Measurements from ENCODE around the gene BCL2L14.

Gene BCL2L14, protein sequence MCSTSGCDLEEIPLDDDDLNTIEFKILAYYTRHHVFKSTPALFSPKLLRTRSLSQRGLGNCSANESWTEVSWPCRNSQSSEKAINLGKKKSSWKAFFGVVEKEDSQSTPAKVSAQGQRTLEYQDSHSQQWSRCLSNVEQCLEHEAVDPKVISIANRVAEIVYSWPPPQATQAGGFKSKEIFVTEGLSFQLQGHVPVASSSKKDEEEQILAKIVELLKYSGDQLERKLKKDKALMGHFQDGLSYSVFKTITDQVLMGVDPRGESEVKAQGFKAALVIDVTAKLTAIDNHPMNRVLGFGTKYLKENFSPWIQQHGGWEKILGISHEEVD

GRCh38 chr12:12070674-12071656, at the start of gene BCL2L14:
BCL2L14 (plus strand) TSS chr12:12070939; CDS start chr12:12079306, 8,367 bp downstream.
- no peak for DNase-seq (ENCODE audit: low read depth in 2 of 2, low spot score in 1 of 2)

- DNase-seq (ENCODE audit: low read depth in 2 of 2, low spot score in 1 of 2), result no peak
Observed at GRCh38 chr12:12022306-12022936, 48.3 kb upstream of the BCL2L14 start.

DNA sequence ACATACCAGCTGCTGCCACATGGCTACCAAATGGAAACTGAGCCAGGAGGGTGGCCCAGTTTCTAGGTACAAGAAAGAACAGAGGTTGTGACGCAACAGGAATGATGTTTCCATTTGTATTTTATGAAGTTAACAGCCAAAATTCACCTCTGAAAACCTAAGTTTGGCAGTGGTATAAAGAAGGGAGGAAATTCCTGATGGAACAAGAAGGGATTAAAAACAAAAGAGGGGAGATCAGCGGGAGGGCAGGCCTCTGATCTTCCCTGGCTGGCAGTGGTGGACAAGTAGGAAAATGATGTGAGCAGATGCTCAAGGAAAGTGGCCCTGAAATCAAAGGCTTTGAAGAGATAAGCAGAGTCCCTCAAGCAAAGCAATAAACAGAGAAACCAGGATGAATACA, 47.3 kb upstream of the BCL2L14 start:
- DNase-seq (ENCODE audit: low read depth in 2 of 2, low spot score in 1 of 2), result no peak

- DNase-seq (ENCODE audit: low read depth in 2 of 2, low spot score in 1 of 2), result no peak
Observed at GRCh38 chr12:12024911-12025682, 45.6 kb upstream of the BCL2L14 start.

DNA sequence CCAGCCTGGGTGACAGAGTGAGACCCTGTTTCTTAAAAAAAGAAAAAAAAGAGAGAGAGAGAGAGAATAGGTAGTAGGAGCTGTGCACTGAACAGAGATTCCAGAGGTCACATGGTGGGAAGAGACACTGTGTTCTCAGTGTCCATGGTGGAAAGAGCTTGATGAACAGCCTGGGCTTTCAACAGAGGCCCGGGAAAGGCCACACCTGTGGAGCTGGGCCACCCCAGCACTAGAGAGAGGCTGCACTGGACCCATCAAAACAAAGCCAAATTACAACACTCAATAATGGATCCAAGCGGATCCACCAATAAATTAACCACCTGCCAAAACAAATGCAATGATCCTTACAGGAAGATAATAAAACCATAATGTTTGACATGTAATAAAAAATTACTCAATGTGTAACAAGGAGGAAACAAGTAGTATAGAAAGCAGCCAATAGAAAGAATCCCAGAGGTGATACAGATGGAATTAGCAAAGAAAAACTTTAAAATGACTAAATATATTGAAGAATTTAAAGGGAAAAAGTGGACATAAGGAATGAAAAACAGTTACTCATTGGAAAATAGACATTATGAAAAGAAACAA, 44.8 kb upstream of the BCL2L14 start:
- DNase-seq (ENCODE audit: low read depth in 2 of 2, low spot score in 1 of 2), result no peak

- no peak for DNase-seq (ENCODE audit: low read depth in 2 of 2, low spot score in 1 of 2)
Observed at GRCh38 chr12:12028668-12029402, 41.9 kb upstream of the BCL2L14 start.

DNA sequence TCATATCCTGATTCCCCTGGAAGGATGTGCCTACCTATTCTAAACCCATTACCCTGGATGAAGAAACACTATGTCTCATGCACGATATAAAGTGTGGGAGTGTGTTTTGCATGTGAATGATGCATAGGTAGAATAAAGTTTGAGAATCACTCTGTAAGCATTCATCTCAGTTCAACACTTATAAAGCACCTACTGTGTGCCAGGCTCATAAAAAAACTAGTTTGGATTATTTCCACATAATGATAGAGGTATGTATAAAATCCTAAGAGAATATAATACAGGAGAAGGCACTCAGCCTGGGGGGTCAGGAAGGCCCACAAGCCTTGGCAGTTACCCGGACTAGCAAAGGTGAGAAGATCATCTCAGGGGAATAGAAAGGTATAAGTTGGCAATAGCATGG, 41.1 kb upstream of the BCL2L14 start:
- DNase-seq (ENCODE audit: low read depth in 2 of 2, low spot score in 1 of 2), result no peak

- no peak for DNase-seq (ENCODE audit: low read depth in 2 of 2, low spot score in 1 of 2)
Observed at GRCh38 chr12:12032260-12032791, 38.4 kb upstream of the BCL2L14 start.

GRCh38 chr12:12032851-12033797, 37.6 kb upstream of the BCL2L14 start:
- DNase-seq (ENCODE audit: low read depth in 2 of 2, low spot score in 1 of 2), result peak; percentile 38 to 48

DNA sequence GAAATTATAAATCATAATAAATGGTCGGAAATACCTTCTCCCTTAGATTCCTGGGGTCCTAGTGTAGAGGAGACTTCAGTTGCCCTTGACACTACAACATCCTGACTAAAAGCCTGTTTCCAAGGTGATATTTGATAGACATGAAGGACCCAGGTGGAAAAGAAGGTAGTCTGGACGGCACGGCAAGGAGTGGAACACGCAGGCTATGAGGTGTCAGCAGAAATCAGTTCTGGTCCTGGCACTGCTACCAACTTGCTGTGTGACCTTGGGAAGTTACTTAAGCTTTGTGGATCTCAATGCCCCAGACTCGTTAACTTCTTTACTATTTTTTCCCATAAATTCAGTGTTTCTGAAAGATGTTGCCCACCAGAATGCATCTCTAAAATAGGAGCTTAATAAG, 36.9 kb upstream of the BCL2L14 start:
- DNase-seq (ENCODE audit: low read depth in 2 of 2, low spot score in 1 of 2), result no peak

GRCh38 chr12:12034344-12034743, 36.4 kb upstream of the BCL2L14 start:
- no peak for DNase-seq (ENCODE audit: low read depth in 2 of 2, low spot score in 1 of 2)

DNA sequence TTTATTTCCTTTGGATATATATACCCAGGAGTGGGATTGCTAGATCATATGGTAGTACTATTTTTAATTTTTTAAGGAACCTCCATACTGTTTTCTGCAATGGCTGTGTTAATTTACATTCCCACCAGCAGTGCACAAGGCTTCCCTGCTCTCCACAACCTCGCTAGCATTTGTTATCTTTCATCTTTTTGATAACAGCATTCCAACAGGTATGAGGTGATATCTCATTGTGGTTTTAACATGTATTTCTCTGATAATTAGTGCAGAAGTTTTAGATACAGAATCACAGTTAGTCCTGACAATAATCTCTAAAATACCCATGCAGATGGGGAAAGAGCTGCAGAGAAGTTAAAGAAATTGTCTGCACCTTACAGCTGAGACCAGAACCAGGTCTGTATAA, 35.5 kb upstream of the BCL2L14 start:
- no peak for DNase-seq (ENCODE audit: low read depth in 2 of 2, low spot score in 1 of 2)

GRCh38 chr12:12036901-12037300, 33.8 kb upstream of the BCL2L14 start:
- DNase-seq (ENCODE audit: low read depth in 2 of 2, low spot score in 1 of 2), result no peak

- no peak for DNase-seq (ENCODE audit: low read depth in 2 of 2, low spot score in 1 of 2)
Observed at GRCh38 chr12:12039897-12040296, 30.8 kb upstream of the BCL2L14 start.

GRCh38 chr12:12046401-12046800, 24.3 kb upstream of the BCL2L14 start:
- no peak for DNase-seq (ENCODE audit: low read depth in 2 of 2, low spot score in 1 of 2)

- no peak for DNase-seq (ENCODE audit: low read depth in 2 of 2, low spot score in 1 of 2)
Observed at GRCh38 chr12:12047682-12048081, 23.1 kb upstream of the BCL2L14 start.

GRCh38 chr12:12048266-12048665, 22.5 kb upstream of the BCL2L14 start:
- no peak for DNase-seq (ENCODE audit: low read depth in 2 of 2, low spot score in 1 of 2)

DNA sequence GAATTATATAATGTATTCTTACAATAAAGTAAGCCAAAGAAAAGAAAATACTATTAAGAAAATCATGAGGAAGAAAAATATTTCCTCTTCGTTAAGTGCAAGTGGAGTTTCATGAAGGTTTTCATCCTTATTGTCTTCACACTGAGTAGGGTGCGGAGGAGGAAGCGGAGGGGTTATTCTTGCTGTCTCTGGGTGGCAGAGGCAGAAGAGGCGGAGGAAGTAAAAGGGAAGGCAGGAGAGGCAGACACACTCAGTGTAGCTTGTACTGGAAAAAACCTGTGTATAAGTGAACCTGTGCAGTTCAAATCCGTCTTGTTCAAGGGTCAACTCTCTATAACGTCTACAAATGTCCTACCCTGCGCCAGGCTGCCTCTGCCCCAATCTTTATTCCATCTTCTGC, 22.0 kb upstream of the BCL2L14 start:
- DNase-seq (ENCODE audit: low read depth in 2 of 2, low spot score in 1 of 2), result no peak

Measured in stimulated activated CD8-positive, alpha-beta memory T cell treated with anti-CD3 and anti-CD28 coated beads, Interleukin-4, amount 100 ng/mL, for 1 hour (primary cell).